22Rv1 (cell line): ENCODE data around the gene SLCO2B1.

ENCODE experiments used
- ZFX ChIP-seq: fragments of 450-650 bp; IDR thresholded peaks from 2 replicates; pipeline ENCODE4 v1.6.1; 2017; ENCODE audit warnings: antibody characterized with exemption, borderline replicate concordance
- TF ChIP-seq, protein P1 (sequence below): fragments of 450-650 bp; IDR thresholded peaks from 2 replicates; pipeline ENCODE4 v1.5.1; 2017; ENCODE audit warnings: mild to moderate bottlenecking

- TF ChIP-seq, protein P1, sequence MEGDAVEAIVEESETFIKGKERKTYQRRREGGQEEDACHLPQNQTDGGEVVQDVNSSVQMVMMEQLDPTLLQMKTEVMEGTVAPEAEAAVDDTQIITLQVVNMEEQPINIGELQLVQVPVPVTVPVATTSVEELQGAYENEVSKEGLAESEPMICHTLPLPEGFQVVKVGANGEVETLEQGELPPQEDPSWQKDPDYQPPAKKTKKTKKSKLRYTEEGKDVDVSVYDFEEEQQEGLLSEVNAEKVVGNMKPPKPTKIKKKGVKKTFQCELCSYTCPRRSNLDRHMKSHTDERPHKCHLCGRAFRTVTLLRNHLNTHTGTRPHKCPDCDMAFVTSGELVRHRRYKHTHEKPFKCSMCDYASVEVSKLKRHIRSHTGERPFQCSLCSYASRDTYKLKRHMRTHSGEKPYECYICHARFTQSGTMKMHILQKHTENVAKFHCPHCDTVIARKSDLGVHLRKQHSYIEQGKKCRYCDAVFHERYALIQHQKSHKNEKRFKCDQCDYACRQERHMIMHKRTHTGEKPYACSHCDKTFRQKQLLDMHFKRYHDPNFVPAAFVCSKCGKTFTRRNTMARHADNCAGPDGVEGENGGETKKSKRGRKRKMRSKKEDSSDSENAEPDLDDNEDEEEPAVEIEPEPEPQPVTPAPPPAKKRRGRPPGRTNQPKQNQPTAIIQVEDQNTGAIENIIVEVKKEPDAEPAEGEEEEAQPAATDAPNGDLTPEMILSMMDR, result no peak
- no peak for TF ChIP-seq ZFX
Measured at GRCh38 chr11:75160220-75160757, 9.4 kb downstream of the SLCO2B1 start.
